ENCODE measurements around the gene TMEM150A. TPM values are rescaled to one million over a fixed set of nuclear protein-coding genes. Genes with fewer than 3 reads are reported as not detected.

TMEM150A gene
- total RNA-seq, 1 donor from 2014 or later, result 9.2 TPM

- FAIRE-seq (no peak), DNase-seq (ENCODE audit: low read depth) (no peak)
- no peak overlapping the region for H3K4me3 ChIP-seq (ENCODE audit: low read depth, low read length)
- H3K27me3 ChIP-seq (ENCODE audit: control insufficient read depth, insufficient read depth, low read length), result no peaks in the 10 kb centered on the region
- no peak for TF ChIP-seq CTCF (IDR thresholded peaks at IDR 0.05; ENCODE audit: insufficient read depth, low read length, severe bottlenecking)
- H3K36me3 ChIP-seq (ENCODE audit: control insufficient read depth, insufficient read depth, low read length), result peaks cover 7% of the 10 kb centered on the region
Measured at GRCh38 chr2:85548608-85548900, 53.9 kb downstream of the TMEM150A start.

Other genes with a start within 250 kb of the TMEM150A start
- 79.2 and 95.4 TPM in 2 replicates for gene RETSAT, start 248.2 kb downstream of the TMEM150A start, total RNA-seq
- 13.2 and 15.1 TPM in 2 replicates for gene ELMOD3, start 247.9 kb downstream of the TMEM150A start, total RNA-seq
- gene CAPG, start 192.3 kb downstream of the TMEM150A start, total RNA-seq, result 701 and 871 TPM in 2 replicates
- gene SH2D6, start 184.0 kb downstream of the TMEM150A start, total RNA-seq, result 0.13 TPM in 1 of 2 replicates, not detected in the other
- gene MAT2A, start 63.5 kb downstream of the TMEM150A start, total RNA-seq, result 81.9 and 103 TPM in 2 replicates
- gene GGCX, start 41.2 kb downstream of the TMEM150A start, total RNA-seq, result 27.9 and 33.0 TPM in 2 replicates
- 41.3 and 67.6 TPM in 2 replicates for gene VAMP8, start 25.1 kb downstream of the TMEM150A start, total RNA-seq
- 4.5 and 5.5 TPM in 2 replicates for gene VAMP5, start 18.3 kb downstream of the TMEM150A start, total RNA-seq
- gene RNF181, start 7.0 kb downstream of the TMEM150A start, total RNA-seq, result 240 and 318 TPM in 2 replicates
- gene C2orf68, start 9.4 kb upstream of the TMEM150A start, total RNA-seq, result 9.5 and 18.8 TPM in 2 replicates
- gene USP39, start 13.5 kb upstream of the TMEM150A start, total RNA-seq, result 26.8 and 32.4 TPM in 2 replicates
- not detected in 2 replicates for gene SFTPB, start 65.5 kb upstream of the TMEM150A start, total RNA-seq
- not detected in 2 replicates for gene GNLY, start 91.7 kb upstream of the TMEM150A start, total RNA-seq
- gene ATOH8, start 151.3 kb upstream of the TMEM150A start, total RNA-seq, result 0.79 TPM in 1 of 2 replicates, not detected in the other

Data from bronchial epithelial cell (primary cell).